ENCODE measurements around the gene RBL2. TPM values are rescaled to one million over a fixed set of nuclear protein-coding genes. Genes with fewer than 3 reads are reported as not detected.

RBL2 gene
- polyA plus RNA-seq, 1 donor from 2014 or later, result 146 TPM

DNA sequence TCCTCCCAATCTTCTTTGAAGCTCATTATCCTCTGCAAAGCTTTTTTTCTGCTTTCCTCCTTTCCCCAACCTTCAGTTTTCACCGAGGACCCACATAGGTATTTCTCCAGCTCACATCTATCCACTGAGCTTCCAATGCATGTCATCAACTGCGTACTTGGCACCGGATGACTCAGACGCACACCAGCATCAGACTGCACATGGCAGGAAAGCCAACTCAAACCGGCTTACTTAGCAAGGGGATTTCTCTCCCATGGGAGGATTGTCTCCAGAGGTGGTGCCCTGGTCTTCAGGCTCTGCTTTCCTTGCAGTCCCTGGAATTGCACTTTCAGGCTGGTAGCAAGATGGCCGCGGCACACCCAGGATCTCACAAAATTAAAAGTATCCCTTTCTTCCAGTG, 70.4 kb downstream of the RBL2 start:
- no peaks in the 10 kb centered on the region for H3F3A ChIP-seq (ENCODE audit: insufficient read depth, low read length, poor library complexity, severe bottlenecking)
- no peaks in the 10 kb centered on the region for H3K9me3 ChIP-seq (ENCODE audit: low read length)
- H3K9ac ChIP-seq (ENCODE audit: low read length), result no peak overlapping the region
- no peaks in the 10 kb centered on the region for H3K36me3 ChIP-seq (ENCODE audit: insufficient read depth, low read length)
- H3K4me3 ChIP-seq (ENCODE audit: low read length), result no peak overlapping the region
- TF ChIP-seq, protein P1, sequence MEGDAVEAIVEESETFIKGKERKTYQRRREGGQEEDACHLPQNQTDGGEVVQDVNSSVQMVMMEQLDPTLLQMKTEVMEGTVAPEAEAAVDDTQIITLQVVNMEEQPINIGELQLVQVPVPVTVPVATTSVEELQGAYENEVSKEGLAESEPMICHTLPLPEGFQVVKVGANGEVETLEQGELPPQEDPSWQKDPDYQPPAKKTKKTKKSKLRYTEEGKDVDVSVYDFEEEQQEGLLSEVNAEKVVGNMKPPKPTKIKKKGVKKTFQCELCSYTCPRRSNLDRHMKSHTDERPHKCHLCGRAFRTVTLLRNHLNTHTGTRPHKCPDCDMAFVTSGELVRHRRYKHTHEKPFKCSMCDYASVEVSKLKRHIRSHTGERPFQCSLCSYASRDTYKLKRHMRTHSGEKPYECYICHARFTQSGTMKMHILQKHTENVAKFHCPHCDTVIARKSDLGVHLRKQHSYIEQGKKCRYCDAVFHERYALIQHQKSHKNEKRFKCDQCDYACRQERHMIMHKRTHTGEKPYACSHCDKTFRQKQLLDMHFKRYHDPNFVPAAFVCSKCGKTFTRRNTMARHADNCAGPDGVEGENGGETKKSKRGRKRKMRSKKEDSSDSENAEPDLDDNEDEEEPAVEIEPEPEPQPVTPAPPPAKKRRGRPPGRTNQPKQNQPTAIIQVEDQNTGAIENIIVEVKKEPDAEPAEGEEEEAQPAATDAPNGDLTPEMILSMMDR (IDR thresholded peaks at IDR 0.05; ENCODE audit: poor library complexity, severe bottlenecking), result no peak
- TF ChIP-seq POLR2AphosphoS5 (IDR thresholded peaks at IDR 0.05) (no peak), EZH2 (IDR thresholded peaks at IDR 0.05; ENCODE audit: borderline replicate concordance, insufficient read depth, low read length, poor library complexity, severe bottlenecking) (no peak)
- TF ChIP-seq, protein P2, sequence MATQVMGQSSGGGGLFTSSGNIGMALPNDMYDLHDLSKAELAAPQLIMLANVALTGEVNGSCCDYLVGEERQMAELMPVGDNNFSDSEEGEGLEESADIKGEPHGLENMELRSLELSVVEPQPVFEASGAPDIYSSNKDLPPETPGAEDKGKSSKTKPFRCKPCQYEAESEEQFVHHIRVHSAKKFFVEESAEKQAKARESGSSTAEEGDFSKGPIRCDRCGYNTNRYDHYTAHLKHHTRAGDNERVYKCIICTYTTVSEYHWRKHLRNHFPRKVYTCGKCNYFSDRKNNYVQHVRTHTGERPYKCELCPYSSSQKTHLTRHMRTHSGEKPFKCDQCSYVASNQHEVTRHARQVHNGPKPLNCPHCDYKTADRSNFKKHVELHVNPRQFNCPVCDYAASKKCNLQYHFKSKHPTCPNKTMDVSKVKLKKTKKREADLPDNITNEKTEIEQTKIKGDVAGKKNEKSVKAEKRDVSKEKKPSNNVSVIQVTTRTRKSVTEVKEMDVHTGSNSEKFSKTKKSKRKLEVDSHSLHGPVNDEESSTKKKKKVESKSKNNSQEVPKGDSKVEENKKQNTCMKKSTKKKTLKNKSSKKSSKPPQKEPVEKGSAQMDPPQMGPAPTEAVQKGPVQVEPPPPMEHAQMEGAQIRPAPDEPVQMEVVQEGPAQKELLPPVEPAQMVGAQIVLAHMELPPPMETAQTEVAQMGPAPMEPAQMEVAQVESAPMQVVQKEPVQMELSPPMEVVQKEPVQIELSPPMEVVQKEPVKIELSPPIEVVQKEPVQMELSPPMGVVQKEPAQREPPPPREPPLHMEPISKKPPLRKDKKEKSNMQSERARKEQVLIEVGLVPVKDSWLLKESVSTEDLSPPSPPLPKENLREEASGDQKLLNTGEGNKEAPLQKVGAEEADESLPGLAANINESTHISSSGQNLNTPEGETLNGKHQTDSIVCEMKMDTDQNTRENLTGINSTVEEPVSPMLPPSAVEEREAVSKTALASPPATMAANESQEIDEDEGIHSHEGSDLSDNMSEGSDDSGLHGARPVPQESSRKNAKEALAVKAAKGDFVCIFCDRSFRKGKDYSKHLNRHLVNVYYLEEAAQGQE (IDR thresholded peaks at IDR 0.05; ENCODE audit: borderline replicate concordance), result no peak
- H3K4me2 ChIP-seq (ENCODE audit: low read length), result no peak overlapping the region
- H4K20me1 ChIP-seq (ENCODE audit: insufficient read depth), result no peaks in the 10 kb centered on the region
- no peaks in the 10 kb centered on the region for H3K9me2 ChIP-seq (ENCODE audit: insufficient read depth, low read length)
- peaks cover 13% of the 10 kb centered on the region for H3K79me2 ChIP-seq (replicated peaks; ENCODE audit: insufficient read depth, low read length)
- H3K27ac ChIP-seq (ENCODE audit: low read length), result no peak overlapping the region
- no peak overlapping the region for H2AFZ ChIP-seq (ENCODE audit: low read depth, low read length)
- H3K27me3 ChIP-seq (ENCODE audit: insufficient read depth, low read depth, low read length), result no peaks in the 10 kb centered on the region

DNA sequence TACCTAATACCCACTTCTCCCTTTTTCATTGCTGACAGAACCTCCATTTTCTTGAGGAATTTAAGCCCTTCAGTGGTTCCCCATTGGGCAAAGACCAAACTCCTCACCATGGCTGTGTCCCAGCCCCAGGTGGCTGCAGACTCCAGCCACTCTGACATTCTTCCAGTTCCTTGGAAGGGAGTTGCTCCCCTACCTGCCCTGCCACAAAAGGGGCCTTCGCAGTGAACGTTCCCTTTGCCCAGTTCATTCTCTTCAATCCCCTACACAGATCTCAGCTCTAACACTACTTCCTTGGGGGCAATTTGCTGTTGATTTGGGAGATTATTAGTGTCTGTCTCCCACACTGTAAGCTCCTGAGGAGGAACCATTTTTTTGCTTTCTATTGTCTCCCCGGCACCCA, 72.0 kb downstream of the RBL2 start:
- Histone ChIP-seq H4K20me1 (ENCODE audit: insufficient read depth) (no peaks in the 10 kb centered on the region), H3K9me2 (ENCODE audit: insufficient read depth, low read length) (no peaks in the 10 kb centered on the region), H3K79me2 (replicated peaks; ENCODE audit: insufficient read depth, low read length) (peaks cover 7% of the 10 kb centered on the region), H3K36me3 (ENCODE audit: insufficient read depth, low read length) (no peaks in the 10 kb centered on the region), H3K27me3 (ENCODE audit: insufficient read depth, low read depth, low read length) (no peaks in the 10 kb centered on the region), H3K9ac (ENCODE audit: low read length) (no peak overlapping the region), H2AFZ (ENCODE audit: low read depth, low read length) (no peak overlapping the region), H3K9me3 (ENCODE audit: low read length) (no peaks in the 10 kb centered on the region), H3K4me3 (ENCODE audit: low read length) (no peak overlapping the region), H3F3A (ENCODE audit: insufficient read depth, low read length, poor library complexity, severe bottlenecking) (no peaks in the 10 kb centered on the region), H3K4me2 (ENCODE audit: low read length) (no peak overlapping the region), H3K27ac (ENCODE audit: low read length) (no peak overlapping the region)
- TF ChIP-seq MXI1 (conservative IDR thresholded peaks at IDR 0.05; ENCODE audit: poor library complexity, severe bottlenecking), result no peak
- TF ChIP-seq, protein P2 (IDR thresholded peaks at IDR 0.05; ENCODE audit: borderline replicate concordance), result no peak

Data from neural cell (in vitro differentiated cells).